Measurements from ENCODE around the gene TOMM40L. TPM values are rescaled to one million over a fixed set of nuclear protein-coding genes. Genes with fewer than 3 reads are reported as not detected.

TOMM40L gene
- total and polyA plus RNA-seq, 12 donors, result 7.0 to 18.4 (median 11.9) TPM

GRCh38 chr1:161226320-161226711 is 456 bp downstream of the TOMM40L start:
- Histone ChIP-seq H3K9me3 (replicated peaks in 1 of 3) (no peaks in the 10 kb centered on the region), H3K27ac (peak overlapping the region in 1 of 5 donors; percentile 4), H3K4me1 (replicated peaks in 1 of 2) (peaks cover 5 to 23% of the 10 kb centered on the region in 2 donors), H3K36me3 (replicated peaks in 1 of 2) (peaks cover 0 to 23% of the 10 kb centered on the region in 2 donors), H3K27me3 (no peaks in the 10 kb centered on the region), H3K4me3 (peak overlapping the region in 3 of 4 donors; percentile 37 to 57 (median 51))
- intact Hi-C loops (cut with DNase I), result loop anchor here (5.0 to 10.0 kb wide), 5 partner anchors 61 to 156 kb away; partner anchors contain the start of gene CFAP126 (in 1 of the 2)
- TF ChIP-seq CTCF (IDR thresholded peaks at IDR 0.05) (no peak), POLR2A (IDR thresholded peaks at IDR 0.05) (no peak)
- WGBS, 4 donors, result 11 to 17% (median 14%) methylated on average over 12 to 15 of the region's 15 CpGs
- DNase-seq, result peak in 1 of 7 donors; percentile 15

- WGBS, 4 donors, result 68 to 79% (median 73%) methylated on average over 3 of the region's 3 CpGs
- Histone ChIP-seq H3K27me3 (no peaks in the 10 kb centered on the region), H3K4me1 (replicated peaks in 1 of 2) (peaks cover 5 to 23% of the 10 kb centered on the region in 2 donors), H3K36me3 (replicated peaks in 1 of 2) (peaks cover 0 to 23% of the 10 kb centered on the region in 2 donors), H3K4me3 (peak overlapping the region in 1 of 4 donors; percentile 57), H3K27ac (no peak overlapping the region), H3K9me3 (replicated peaks in 1 of 3) (no peaks in the 10 kb centered on the region)
- intact Hi-C loops (cut with DNase I), result loop anchor here (5.0 to 10.0 kb wide), 5 partner anchors 61 to 156 kb away; partner anchors contain the start of gene CFAP126 (in 1 of the 2)
- no peak for DNase-seq
- no peak for TF ChIP-seq POLR2A (IDR thresholded peaks at IDR 0.05)
- no peak for TF ChIP-seq CTCF (IDR thresholded peaks at IDR 0.05)
Observed at GRCh38 chr1:161226759-161227158, 899 bp downstream of the TOMM40L start.

GRCh38 chr1:161227196-161227871 is 1.5 kb downstream of the TOMM40L start:
- 37 to 48% (median 42%) methylated on average over 10 to 11 of the region's 11 CpGs for WGBS, 4 donors
- Histone ChIP-seq H3K4me3 (peak overlapping the region in 1 of 4 donors; percentile 29), H3K36me3 (replicated peaks in 1 of 2) (peaks cover 0 to 23% of the 10 kb centered on the region in 2 donors), H3K27me3 (no peaks in the 10 kb centered on the region), H3K9me3 (replicated peaks in 1 of 3) (no peaks in the 10 kb centered on the region), H3K4me1 (replicated peaks in 1 of 2) (peaks cover 5 to 23% of the 10 kb centered on the region in 2 donors), H3K27ac (peak overlapping the region in 2 of 5 donors; percentile 48 to 67)
- DNase-seq, result peak; percentile 79 to 94 (median 85)
- intact Hi-C loops (cut with DNase I), result loop anchor here (5.0 to 10.0 kb wide), 5 partner anchors 60 to 155 kb away; partner anchors contain the start of gene CFAP126 (in 1 of the 2)
- TF ChIP-seq CTCF (IDR thresholded peaks at IDR 0.05), result peak; percentile 89 to 98 (median 94)
- no peak for TF ChIP-seq POLR2A (IDR thresholded peaks at IDR 0.05)

GRCh38 chr1:161228032-161228431 is 2.2 kb downstream of the TOMM40L start:
- intact Hi-C loops (cut with DNase I), result loop anchor here (5.0 to 10.0 kb wide), 5 partner anchors 59 to 154 kb away; partner anchors contain the start of gene CFAP126 (in 1 of the 2)
- no peak for TF ChIP-seq POLR2A (IDR thresholded peaks at IDR 0.05)
- no peaks in the 10 kb centered on the region for H3K27me3 ChIP-seq
- 71 to 87% (median 77%) methylated on average over 7 of the region's 7 CpGs for WGBS, 4 donors
- H3K27ac ChIP-seq, result peak overlapping the region in 2 of 5 donors; percentile 48 to 67
- no peak for DNase-seq
- H3K36me3 ChIP-seq (replicated peaks in 1 of 2), result peaks cover 0 to 23% of the 10 kb centered on the region in 2 donors
- peak overlapping the region in 1 of 4 donors; percentile 29 for H3K4me3 ChIP-seq
- H3K9me3 ChIP-seq (replicated peaks in 1 of 3), result no peaks in the 10 kb centered on the region
- peaks cover 5 to 23% of the 10 kb centered on the region in 2 donors for H3K4me1 ChIP-seq (replicated peaks in 1 of 2)

All from adrenal gland (tissue), 12 donors.